ENCODE data around the gene NOLC1.
"Not testable (repeated sequence)": the region's sequence is repeated elsewhere in the genome, so short reads cannot be mapped to it uniquely, and the experiment has no call there.

The NOLC1 gene

DNA sequence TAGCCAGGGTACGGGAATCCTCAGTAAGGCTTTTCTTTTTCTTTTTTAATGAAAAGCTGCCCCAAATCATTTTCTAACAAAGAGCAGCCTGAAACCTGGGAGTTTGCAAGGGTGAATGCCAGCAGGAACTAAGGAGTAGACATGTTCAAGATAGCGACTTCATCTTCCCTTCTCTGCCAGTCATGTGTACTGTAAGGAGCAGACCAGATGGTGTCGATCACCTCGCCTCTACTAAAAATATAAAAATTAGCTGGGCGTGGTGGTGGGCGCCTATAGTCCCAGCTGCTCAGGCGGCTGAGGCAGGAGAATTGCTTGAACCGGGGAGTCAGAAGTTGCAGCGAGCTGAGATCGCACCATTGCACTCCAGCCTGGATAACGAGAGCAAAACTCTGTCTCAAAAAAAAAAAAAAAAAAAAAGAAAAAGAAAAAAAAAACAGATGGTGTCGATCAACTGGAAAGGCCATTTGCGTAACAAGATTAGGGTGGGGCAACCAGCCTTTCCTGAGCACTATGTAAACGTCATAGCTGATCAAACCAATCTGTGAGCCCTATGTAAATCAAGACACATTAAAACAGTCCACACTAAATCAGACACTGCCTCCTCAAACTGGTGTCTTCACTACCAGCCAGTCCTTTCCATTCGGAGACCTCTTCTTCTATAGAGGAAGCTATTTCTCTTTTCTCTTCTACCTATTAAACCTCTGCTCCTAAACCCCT, 33.8 kb downstream of the NOLC1 start:
- H3K27me3 ChIP-seq: no peaks in the 10 kb centered on the region
- no peaks in the 10 kb centered on the region for H3K4me1 ChIP-seq (ENCODE audit: control insufficient read depth in 1 of 2, insufficient read depth in 1 of 2, low read depth in 1 of 2, low read length in 1 of 2)
- no peak overlapping the region for H3K27ac ChIP-seq
- H3K36me3 ChIP-seq: no peaks in the 10 kb centered on the region
- no peaks in the 10 kb centered on the region for H3K9me3 ChIP-seq
- H3K4me3 ChIP-seq (ENCODE audit: low read depth in 1 of 2, low read length in 1 of 2): no peak overlapping the region
- TF ChIP-seq, protein P1, sequence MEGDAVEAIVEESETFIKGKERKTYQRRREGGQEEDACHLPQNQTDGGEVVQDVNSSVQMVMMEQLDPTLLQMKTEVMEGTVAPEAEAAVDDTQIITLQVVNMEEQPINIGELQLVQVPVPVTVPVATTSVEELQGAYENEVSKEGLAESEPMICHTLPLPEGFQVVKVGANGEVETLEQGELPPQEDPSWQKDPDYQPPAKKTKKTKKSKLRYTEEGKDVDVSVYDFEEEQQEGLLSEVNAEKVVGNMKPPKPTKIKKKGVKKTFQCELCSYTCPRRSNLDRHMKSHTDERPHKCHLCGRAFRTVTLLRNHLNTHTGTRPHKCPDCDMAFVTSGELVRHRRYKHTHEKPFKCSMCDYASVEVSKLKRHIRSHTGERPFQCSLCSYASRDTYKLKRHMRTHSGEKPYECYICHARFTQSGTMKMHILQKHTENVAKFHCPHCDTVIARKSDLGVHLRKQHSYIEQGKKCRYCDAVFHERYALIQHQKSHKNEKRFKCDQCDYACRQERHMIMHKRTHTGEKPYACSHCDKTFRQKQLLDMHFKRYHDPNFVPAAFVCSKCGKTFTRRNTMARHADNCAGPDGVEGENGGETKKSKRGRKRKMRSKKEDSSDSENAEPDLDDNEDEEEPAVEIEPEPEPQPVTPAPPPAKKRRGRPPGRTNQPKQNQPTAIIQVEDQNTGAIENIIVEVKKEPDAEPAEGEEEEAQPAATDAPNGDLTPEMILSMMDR (IDR thresholded peaks at IDR 0.05): no peak

DNA sequence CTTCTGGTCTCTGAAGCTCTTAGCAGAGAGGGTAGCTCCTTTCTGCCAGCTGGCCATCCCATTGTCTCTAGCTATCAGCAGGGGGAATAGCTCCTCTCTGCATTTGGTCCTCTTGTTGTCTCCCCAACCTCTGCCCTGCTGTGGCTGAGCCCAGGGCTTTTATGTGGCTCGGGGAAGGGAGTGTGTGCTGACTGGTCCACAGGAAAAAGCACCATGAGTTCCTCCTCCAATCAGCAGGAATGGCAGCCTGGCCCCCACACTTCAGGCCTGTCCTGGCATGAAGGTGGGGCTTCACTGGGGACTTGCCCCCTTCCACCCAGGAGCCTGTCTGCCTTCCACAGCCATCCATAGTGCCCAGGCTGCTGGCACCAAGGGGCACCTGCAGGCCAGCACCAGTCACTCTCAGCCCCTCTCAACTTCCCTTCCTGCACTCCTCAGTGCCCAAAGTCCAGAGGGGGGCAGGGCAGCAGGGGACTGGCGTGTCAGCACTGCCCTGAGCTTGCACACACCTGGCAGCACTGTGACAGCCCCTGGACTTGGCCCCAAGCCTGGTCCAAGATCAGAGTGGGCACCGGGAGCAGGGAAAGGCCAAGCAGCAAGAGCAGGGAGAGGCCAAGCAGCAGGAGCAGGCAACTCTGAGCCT, 36.2 kb downstream of the NOLC1 start:
- Histone ChIP-seq H3K9me3 (no peaks in the 10 kb centered on the region), H3K36me3 (no peaks in the 10 kb centered on the region), H3K27me3 (peaks cover 5% of the 10 kb centered on the region), H3K4me3 (ENCODE audit: low read depth in 1 of 2, low read length in 1 of 2) (no peak overlapping the region), H3K27ac (no peak overlapping the region), H3K4me1 (ENCODE audit: control insufficient read depth in 1 of 2, insufficient read depth in 1 of 2, low read depth in 1 of 2, low read length in 1 of 2) (no peaks in the 10 kb centered on the region)
- TF ChIP-seq, protein P1 (IDR thresholded peaks at IDR 0.05): no peak

DNA sequence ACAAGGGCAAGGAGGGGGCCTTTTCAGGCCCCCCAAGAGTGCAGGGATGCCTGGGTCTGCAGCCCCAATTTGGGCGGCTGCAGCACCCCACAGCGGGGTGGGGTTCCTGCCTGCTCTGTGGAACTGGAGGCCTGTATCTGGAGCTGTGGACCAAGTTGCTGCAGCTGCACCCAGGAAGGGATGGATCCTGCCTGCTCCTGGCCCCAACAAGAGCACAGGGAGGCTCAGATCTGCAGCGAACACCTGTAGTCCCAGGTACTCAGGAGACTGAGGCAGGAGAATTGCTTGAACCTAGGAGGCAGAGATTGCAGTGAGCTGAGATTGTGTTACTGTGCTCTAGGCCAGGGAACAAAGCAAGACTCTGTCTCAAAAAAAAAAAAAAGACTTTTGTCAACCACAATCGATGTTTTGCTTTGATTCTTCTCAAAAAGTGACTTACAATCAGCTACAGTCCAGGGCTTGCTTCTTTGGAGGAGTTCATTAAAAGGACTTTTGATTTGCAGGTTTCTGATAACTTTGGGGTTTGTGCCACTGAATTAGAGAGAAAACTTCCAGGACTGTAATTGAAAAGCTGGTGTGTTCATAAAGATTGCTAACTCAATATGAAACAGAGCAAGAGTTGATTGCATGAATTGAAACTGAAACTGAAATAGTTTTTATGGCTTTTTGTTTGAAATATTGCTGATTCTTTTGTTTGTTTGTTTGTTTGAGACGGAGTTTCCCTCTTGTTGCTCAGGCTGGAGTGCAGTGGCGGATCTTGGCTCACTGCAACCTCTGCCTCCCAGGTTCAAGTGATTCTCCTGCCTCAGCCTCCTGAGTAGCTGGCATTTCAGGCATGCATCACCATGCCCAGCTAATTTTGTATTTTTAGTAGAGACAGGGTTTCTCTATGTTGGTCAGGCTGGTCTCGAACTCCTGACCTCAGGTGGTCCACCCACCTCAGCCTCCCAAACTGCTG, 37.0 kb downstream of the NOLC1 start:
- not testable (repeated sequence) for H3K27me3 ChIP-seq; H3K4me1 ChIP-seq (ENCODE audit: control insufficient read depth in 1 of 2, insufficient read depth in 1 of 2, low read depth in 1 of 2, low read length in 1 of 2); H3K27ac ChIP-seq; H3K36me3 ChIP-seq; H3K9me3 ChIP-seq; H3K4me3 ChIP-seq (ENCODE audit: low read depth in 1 of 2, low read length in 1 of 2)

DNA sequence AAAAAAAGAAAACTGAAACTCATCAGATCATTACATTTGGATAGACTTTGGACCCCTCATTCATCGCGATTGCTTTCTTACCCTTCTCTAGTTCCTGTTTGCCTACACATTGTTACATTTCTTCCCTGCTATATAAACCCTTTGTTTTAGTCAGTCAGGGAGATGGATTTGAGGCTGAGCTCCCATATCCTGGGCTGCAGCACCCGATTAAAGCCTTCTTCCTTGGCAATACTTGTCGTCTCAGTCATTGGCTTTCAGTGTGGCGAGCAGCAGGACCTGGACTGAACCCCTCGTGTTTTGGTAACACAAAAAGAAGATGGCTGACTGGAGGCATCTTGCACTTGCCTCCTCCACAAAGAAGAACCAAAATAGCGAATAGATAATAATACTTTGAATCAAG, 39.8 kb downstream of the NOLC1 start:
- H3K27ac ChIP-seq: no peak overlapping the region
- H3K27me3 ChIP-seq: peaks cover 12% of the 10 kb centered on the region
- H3K36me3 ChIP-seq: no peaks in the 10 kb centered on the region
- TF ChIP-seq, protein P1 (IDR thresholded peaks at IDR 0.05): no peak
- no peaks in the 10 kb centered on the region for H3K4me1 ChIP-seq (ENCODE audit: control insufficient read depth in 1 of 2, insufficient read depth in 1 of 2, low read depth in 1 of 2, low read length in 1 of 2)
- H3K9me3 ChIP-seq: no peaks in the 10 kb centered on the region
- H3K4me3 ChIP-seq (ENCODE audit: low read depth in 1 of 2, low read length in 1 of 2): no peak overlapping the region

DNA sequence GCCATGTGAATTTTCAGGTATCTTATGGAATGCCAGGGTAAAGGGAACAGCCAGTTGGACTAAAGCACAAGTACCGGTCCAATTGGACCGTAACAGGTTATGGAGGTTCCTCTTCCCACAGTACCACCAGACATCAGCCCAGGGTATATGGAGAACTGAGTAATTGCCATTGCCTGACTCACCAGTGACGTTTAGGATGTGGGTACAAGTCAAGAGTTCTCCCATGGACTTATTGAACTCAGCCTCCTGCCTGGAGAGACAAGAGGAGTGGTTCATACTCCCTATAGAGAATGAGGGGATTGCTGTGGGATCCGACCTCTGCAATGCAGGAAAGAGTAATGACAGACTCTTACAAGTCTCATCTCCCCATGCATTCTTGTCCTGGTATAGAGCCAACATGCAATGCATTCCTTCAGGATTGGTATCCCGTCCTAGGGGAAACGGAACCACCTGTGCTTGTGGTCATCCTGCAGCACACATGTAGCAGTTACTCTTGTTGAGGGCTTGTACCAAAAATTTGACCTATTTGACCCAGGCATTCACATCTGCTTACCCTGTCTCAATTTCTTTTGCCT, 43.2 kb downstream of the NOLC1 start:
- Histone ChIP-seq H3K27ac (no peak overlapping the region), H3K4me1 (ENCODE audit: control insufficient read depth in 1 of 2, insufficient read depth in 1 of 2, low read depth in 1 of 2, low read length in 1 of 2) (no peaks in the 10 kb centered on the region), H3K27me3 (peaks cover 14% of the 10 kb centered on the region), H3K4me3 (ENCODE audit: low read depth in 1 of 2, low read length in 1 of 2) (no peak overlapping the region), H3K9me3 (no peaks in the 10 kb centered on the region), H3K36me3 (no peaks in the 10 kb centered on the region)
- TF ChIP-seq, protein P1 (IDR thresholded peaks at IDR 0.05): no peak
